DMS79 (cell line): Measurements from ENCODE around the gene RPS18.

Experiments used
- DNase-seq: peaks from one replicate; lab custom pipeline; 2025; lab: John Stamatoyannopoulos, UW

RPS18 gene

GRCh38 chr6:33314943-33315792 lies 43.3 kb downstream of the RPS18 start:
- peak; percentile 24 for DNase-seq

- no peak for DNase-seq
These were observed 44.1 kb downstream of the RPS18 start for GRCh38 chr6:33315793-33316602.

- no peak for DNase-seq
These were observed 44.9 kb downstream of the RPS18 start for GRCh38 chr6:33316603-33317418.

GRCh38 chr6:33317419-33317668 lies 45.5 kb downstream of the RPS18 start:
- no peak for DNase-seq

- DNase-seq, result peak; percentile 99
These were observed 46.0 kb downstream of the RPS18 start, which contains the start of gene ZBTB22 for GRCh38 chr6:33317669-33318425. Gene ZBTB22 (minus strand): TSS chr6:33317744. CDS start chr6:33316916, 828 bp downstream.

- no peak for DNase-seq
These were observed 46.7 kb downstream of the RPS18 start for GRCh38 chr6:33318426-33319073.

GRCh38 chr6:33319939-33320314 lies 48.1 kb downstream of the RPS18 start:
- DNase-seq, result no peak

- DNase-seq, result no peak
These were observed 48.7 kb downstream of the RPS18 start for GRCh38 chr6:33320315-33321181.

- no peak for DNase-seq
These were observed 49.4 kb downstream of the RPS18 start for GRCh38 chr6:33321227-33321626.

GRCh38 chr6:33323623-33323948 lies 51.7 kb downstream of the RPS18 start:
- DNase-seq, result no peak

GRCh38 chr6:33324125-33324524 lies 52.2 kb downstream of the RPS18 start:
- DNase-seq, result no peak
